ENCODE results near the gene NPC2.

NPC2 gene

GRCh38 chr14:74528886-74529285 lies 35.8 kb upstream of the NPC2 start:
- Histone ChIP-seq H3K4me3 (ENCODE audit: low read length) (no peak overlapping the region), H3K27me3 (ENCODE audit: control insufficient read depth, insufficient read depth, low read length) (no peaks in the 10 kb centered on the region), H3K36me3 (ENCODE audit: insufficient read depth, low read length) (peaks cover 83% of the 10 kb centered on the region), H3K9me3 (replicated peaks; ENCODE audit: low read length) (no peaks in the 10 kb centered on the region), H3K9ac (ENCODE audit: low read depth, low read length) (no peak overlapping the region), H3K4me2 (ENCODE audit: low read length) (no peak overlapping the region), H3K4me1 (ENCODE audit: control insufficient read depth, insufficient read depth, low read length) (peaks cover 21% of the 10 kb centered on the region)

- Histone ChIP-seq H3K36me3 (ENCODE audit: insufficient read depth, low read length) (peaks cover 78% of the 10 kb centered on the region), H3K9ac (ENCODE audit: low read depth, low read length) (no peak overlapping the region), H3K27me3 (ENCODE audit: control insufficient read depth, insufficient read depth, low read length) (no peaks in the 10 kb centered on the region), H3K9me3 (replicated peaks; ENCODE audit: low read length) (no peaks in the 10 kb centered on the region), H3K4me2 (ENCODE audit: low read length) (no peak overlapping the region), H3K4me3 (ENCODE audit: low read length) (no peak overlapping the region), H3K4me1 (ENCODE audit: control insufficient read depth, insufficient read depth, low read length) (peaks cover 21% of the 10 kb centered on the region)
Observed at GRCh38 chr14:74528406-74528805, 35.3 kb upstream of the NPC2 start.

GRCh38 chr14:74527736-74528280 lies 34.7 kb upstream of the NPC2 start:
- Histone ChIP-seq H3K4me2 (ENCODE audit: low read length) (no peak overlapping the region), H3K36me3 (ENCODE audit: insufficient read depth, low read length) (peaks cover 74% of the 10 kb centered on the region), H3K4me1 (ENCODE audit: control insufficient read depth, insufficient read depth, low read length) (peaks cover 21% of the 10 kb centered on the region), H3K9ac (ENCODE audit: low read depth, low read length) (no peak overlapping the region), H3K27me3 (ENCODE audit: control insufficient read depth, insufficient read depth, low read length) (no peaks in the 10 kb centered on the region), H3K9me3 (replicated peaks; ENCODE audit: low read length) (no peaks in the 10 kb centered on the region), H3K4me3 (ENCODE audit: low read length) (no peak overlapping the region)

GRCh38 chr14:74526854-74527585 lies 33.9 kb upstream of the NPC2 start:
- Histone ChIP-seq H3K4me2 (ENCODE audit: low read length) (no peak overlapping the region), H3K9ac (ENCODE audit: low read depth, low read length) (no peak overlapping the region), H3K9me3 (replicated peaks; ENCODE audit: low read length) (no peaks in the 10 kb centered on the region), H3K36me3 (ENCODE audit: insufficient read depth, low read length) (peaks cover 75% of the 10 kb centered on the region), H3K4me3 (ENCODE audit: low read length) (no peak overlapping the region), H3K4me1 (ENCODE audit: control insufficient read depth, insufficient read depth, low read length) (peaks cover 21% of the 10 kb centered on the region), H3K27me3 (ENCODE audit: control insufficient read depth, insufficient read depth, low read length) (no peaks in the 10 kb centered on the region)

GRCh38 chr14:74525361-74525851 lies 32.3 kb upstream of the NPC2 start:
- H3K9ac ChIP-seq (ENCODE audit: low read depth, low read length) = no peak overlapping the region
- peaks cover 79% of the 10 kb centered on the region for H3K36me3 ChIP-seq (ENCODE audit: insufficient read depth, low read length)
- no peak overlapping the region for H3K4me3 ChIP-seq (ENCODE audit: low read length)
- H3K27me3 ChIP-seq (ENCODE audit: control insufficient read depth, insufficient read depth, low read length) = no peaks in the 10 kb centered on the region
- H3K9me3 ChIP-seq (replicated peaks; ENCODE audit: low read length) = no peaks in the 10 kb centered on the region
- H3K4me1 ChIP-seq (ENCODE audit: control insufficient read depth, insufficient read depth, low read length) = peaks cover 21% of the 10 kb centered on the region
- H3K4me2 ChIP-seq (ENCODE audit: low read length) = no peak overlapping the region

- H3K9ac ChIP-seq (ENCODE audit: low read depth, low read length) = no peak overlapping the region
- H3K4me3 ChIP-seq (ENCODE audit: low read length) = no peak overlapping the region
- peaks cover 78% of the 10 kb centered on the region for H3K36me3 ChIP-seq (ENCODE audit: insufficient read depth, low read length)
- H3K9me3 ChIP-seq (replicated peaks; ENCODE audit: low read length) = no peaks in the 10 kb centered on the region
- H3K4me1 ChIP-seq (ENCODE audit: control insufficient read depth, insufficient read depth, low read length) = peaks cover 21% of the 10 kb centered on the region
- H3K27me3 ChIP-seq (ENCODE audit: control insufficient read depth, insufficient read depth, low read length) = no peaks in the 10 kb centered on the region
- no peak overlapping the region for H3K4me2 ChIP-seq (ENCODE audit: low read length)
Observed at GRCh38 chr14:74524812-74525135, 31.7 kb upstream of the NPC2 start.

DNA sequence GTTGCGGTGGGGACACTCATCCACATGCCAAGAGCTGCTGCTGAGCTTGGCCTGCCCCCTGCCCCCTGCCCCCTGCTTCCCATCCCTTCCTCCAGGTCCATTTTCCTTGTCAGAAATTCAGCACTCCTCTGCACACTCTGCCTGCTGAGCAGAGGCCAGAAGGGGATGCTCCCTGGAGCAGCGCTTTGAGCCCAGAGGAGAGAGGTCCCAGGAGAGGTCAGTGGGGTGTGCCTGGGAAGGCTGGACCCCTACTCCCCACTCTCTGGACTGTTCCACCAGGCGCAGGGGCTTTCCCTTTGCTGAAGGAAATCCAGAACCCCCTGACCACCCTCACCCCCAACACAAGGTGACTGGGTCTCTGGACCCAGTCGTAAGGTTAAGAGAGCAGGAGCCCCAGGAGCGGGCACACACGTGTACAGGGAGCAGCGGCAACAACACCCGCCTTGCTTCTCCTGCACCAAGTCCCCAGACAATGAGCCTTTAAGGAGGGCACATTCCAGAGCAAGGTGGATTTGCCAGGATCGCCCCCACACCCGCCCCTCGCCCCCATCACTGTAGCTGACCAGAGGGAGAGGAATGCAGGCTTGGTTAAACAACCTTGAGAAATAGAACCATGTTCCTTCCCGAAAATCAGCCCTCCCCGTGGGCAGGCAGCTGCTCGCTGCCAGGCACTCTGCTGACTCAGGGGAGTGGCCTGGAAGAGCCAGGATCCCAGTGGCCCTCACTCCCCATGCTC lies 31.1 kb upstream of the NPC2 start:
- Histone ChIP-seq H3K9ac (ENCODE audit: low read depth, low read length) (no peak overlapping the region), H3K36me3 (ENCODE audit: insufficient read depth, low read length) (peaks cover 77% of the 10 kb centered on the region), H3K4me1 (ENCODE audit: control insufficient read depth, insufficient read depth, low read length) (peaks cover 21% of the 10 kb centered on the region), H3K4me3 (ENCODE audit: low read length) (no peak overlapping the region), H3K4me2 (ENCODE audit: low read length) (no peak overlapping the region), H3K27me3 (ENCODE audit: control insufficient read depth, insufficient read depth, low read length) (no peaks in the 10 kb centered on the region), H3K9me3 (replicated peaks; ENCODE audit: low read length) (no peaks in the 10 kb centered on the region)

DNA sequence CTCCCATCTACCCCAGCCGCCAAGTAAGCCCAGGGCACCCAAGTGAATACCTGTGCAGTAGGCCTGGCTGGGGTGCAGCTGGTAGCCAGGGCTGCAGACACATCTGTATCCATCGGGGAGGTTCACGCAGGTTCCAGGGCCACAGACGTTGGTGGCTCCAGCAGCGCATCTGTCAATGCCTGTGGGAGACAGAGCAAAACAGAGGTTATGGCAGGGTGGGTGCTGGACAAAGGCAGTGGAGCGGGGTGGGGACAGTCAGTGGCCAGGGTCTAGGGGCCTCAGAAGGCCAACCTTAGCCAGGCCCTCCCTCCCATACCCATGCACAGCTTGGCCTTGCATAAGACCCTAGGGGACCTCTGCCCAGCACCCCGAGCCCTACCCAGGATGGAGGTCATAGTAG lies 29.6 kb upstream of the NPC2 start:
- no peak overlapping the region for H3K4me3 ChIP-seq (ENCODE audit: low read length)
- H3K9me3 ChIP-seq (replicated peaks; ENCODE audit: low read length) = no peaks in the 10 kb centered on the region
- no peak overlapping the region for H3K9ac ChIP-seq (ENCODE audit: low read depth, low read length)
- no peaks in the 10 kb centered on the region for H3K27me3 ChIP-seq (ENCODE audit: control insufficient read depth, insufficient read depth, low read length)
- H3K4me1 ChIP-seq (ENCODE audit: control insufficient read depth, insufficient read depth, low read length) = peaks cover 21% of the 10 kb centered on the region
- peaks cover 78% of the 10 kb centered on the region for H3K36me3 ChIP-seq (ENCODE audit: insufficient read depth, low read length)
- no peak overlapping the region for H3K4me2 ChIP-seq (ENCODE audit: low read length)

DNA sequence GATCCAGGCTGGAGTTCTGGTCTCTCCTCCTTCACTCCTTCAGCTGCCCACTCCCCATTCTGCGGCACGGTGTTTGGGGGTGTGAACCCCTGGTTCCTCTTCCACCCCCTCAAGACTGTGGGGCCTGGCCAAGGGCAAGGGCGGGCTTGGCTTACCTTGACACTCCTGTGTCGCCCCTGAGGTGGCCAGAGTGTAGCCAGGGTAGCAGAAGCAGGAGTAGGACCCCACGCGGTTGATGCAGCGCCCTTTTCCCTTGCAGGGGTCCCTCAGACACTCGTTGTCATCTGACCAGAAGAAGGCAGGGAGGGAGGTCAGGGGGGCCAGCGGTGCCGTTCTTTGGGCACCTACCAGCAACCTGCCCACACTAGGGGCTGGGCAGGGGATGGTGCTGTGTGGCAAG lies 28.7 kb upstream of the NPC2 start:
- H3K4me1 ChIP-seq (ENCODE audit: control insufficient read depth, insufficient read depth, low read length) = peaks cover 24% of the 10 kb centered on the region
- H3K4me3 ChIP-seq (ENCODE audit: low read length) = no peak overlapping the region
- no peak overlapping the region for H3K4me2 ChIP-seq (ENCODE audit: low read length)
- H3K9me3 ChIP-seq (replicated peaks; ENCODE audit: low read length) = no peaks in the 10 kb centered on the region
- peaks cover 77% of the 10 kb centered on the region for H3K36me3 ChIP-seq (ENCODE audit: insufficient read depth, low read length)
- H3K27me3 ChIP-seq (ENCODE audit: control insufficient read depth, insufficient read depth, low read length) = no peaks in the 10 kb centered on the region
- no peak overlapping the region for H3K9ac ChIP-seq (ENCODE audit: low read depth, low read length)

GRCh38 chr14:74519316-74520074 lies 26.4 kb upstream of the NPC2 start:
- H3K9ac ChIP-seq (ENCODE audit: low read depth, low read length) = no peak overlapping the region
- no peak overlapping the region for H3K4me3 ChIP-seq (ENCODE audit: low read length)
- H3K9me3 ChIP-seq (replicated peaks; ENCODE audit: low read length) = no peaks in the 10 kb centered on the region
- H3K4me2 ChIP-seq (ENCODE audit: low read length) = no peak overlapping the region
- H3K27me3 ChIP-seq (ENCODE audit: control insufficient read depth, insufficient read depth, low read length) = no peaks in the 10 kb centered on the region
- peaks cover 17% of the 10 kb centered on the region for H3K4me1 ChIP-seq (ENCODE audit: control insufficient read depth, insufficient read depth, low read length)
- H3K36me3 ChIP-seq (ENCODE audit: insufficient read depth, low read length) = peaks cover 79% of the 10 kb centered on the region

DNA sequence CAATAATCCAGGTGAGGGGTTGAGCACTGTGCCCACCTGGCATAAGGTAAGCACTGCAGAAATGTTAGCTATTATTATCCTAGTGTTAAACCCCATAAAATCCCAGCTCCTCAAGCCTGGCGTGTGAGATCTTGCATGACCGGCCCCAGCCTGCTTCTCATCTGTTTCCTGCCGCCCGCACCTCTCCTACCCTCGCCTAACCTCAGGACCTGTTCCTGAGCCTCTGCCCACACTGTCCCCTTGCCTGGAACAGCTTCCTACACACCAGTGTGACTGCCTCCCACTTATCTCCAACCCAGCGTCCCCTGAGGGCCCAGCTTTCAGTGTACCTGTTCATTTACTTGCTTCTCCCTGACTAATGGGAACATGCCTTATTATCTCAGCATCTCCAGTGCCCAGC lies 25.1 kb upstream of the NPC2 start:
- H3K4me1 ChIP-seq (ENCODE audit: control insufficient read depth, insufficient read depth, low read length) = peaks cover 20% of the 10 kb centered on the region
- H3K4me3 ChIP-seq (ENCODE audit: low read length) = no peak overlapping the region
- H3K9me3 ChIP-seq (replicated peaks; ENCODE audit: low read length) = no peaks in the 10 kb centered on the region
- H3K4me2 ChIP-seq (ENCODE audit: low read length) = no peak overlapping the region
- H3K9ac ChIP-seq (ENCODE audit: low read depth, low read length) = no peak overlapping the region
- peaks cover 90% of the 10 kb centered on the region for H3K36me3 ChIP-seq (ENCODE audit: insufficient read depth, low read length)
- no peaks in the 10 kb centered on the region for H3K27me3 ChIP-seq (ENCODE audit: control insufficient read depth, insufficient read depth, low read length)
